ENCODE data around the gene CRYAB.
"Not testable (repeated sequence)": the region's sequence is repeated elsewhere in the genome, so short reads cannot be mapped to it uniquely, and the experiment has no call there.

The CRYAB gene

GRCh38 chr11:111886844-111887243 lies 24.7 kb downstream of the CRYAB start:
- no peak for DNase-seq

DNA sequence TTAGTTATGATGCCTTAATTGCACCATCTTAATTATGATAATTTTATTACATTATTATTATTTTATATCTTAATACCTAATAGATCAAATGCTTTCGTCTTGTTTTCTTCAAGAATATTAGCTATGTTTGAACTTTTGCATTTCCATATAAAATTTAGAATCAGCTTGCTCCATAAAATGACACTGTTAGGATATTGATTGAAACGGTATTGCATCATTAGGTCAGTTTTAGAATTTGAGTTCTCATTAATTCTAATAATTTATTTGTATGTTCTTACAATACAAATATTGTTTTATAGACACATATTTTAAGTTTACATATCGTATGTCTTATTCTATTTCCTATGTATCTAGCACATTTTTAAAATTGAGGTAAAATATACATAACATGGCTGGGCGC lies 25.5 kb downstream of the CRYAB start:
- no peak for DNase-seq

DNA sequence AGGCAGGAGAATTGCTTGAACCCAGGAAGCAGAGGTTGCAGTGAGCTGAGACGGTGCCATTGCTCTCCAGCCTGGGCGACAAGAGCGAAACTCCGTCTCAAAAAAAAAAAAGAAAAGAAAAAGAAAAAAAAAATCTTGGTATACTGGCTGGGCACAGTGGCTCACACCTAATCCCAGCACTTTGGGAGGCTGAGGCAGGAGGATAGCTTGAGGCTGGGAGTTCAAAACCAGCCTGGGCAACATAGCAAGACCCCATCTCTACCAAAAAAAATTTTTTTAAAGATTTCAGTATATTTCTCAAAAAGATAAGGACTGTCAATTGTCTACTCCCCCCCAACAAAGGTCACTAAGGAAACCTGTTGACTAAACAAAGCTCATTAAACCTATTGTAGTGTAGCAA lies 26.5 kb downstream of the CRYAB start:
- DNase-seq, result not testable (repeated sequence)

DNA sequence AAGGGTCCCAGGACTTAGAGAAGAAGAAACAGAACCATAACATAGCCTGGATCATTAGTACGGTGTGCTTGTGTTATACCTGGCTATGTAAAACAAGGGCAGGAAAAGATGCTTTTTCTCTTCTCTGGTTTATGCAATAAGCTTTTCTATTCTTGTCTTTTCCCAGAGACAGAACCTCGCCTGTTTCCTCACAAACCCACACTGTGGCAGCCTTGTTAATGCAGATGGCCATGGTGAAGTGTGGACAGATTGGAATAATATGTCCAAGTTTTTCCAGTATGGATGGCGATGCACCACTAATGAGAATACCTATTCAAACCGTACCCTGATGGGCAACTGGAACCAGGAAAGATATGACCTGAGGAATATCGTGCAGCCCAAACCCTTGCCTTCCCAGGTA lies 29.4 kb downstream of the CRYAB start:
- no peak for DNase-seq

DNA sequence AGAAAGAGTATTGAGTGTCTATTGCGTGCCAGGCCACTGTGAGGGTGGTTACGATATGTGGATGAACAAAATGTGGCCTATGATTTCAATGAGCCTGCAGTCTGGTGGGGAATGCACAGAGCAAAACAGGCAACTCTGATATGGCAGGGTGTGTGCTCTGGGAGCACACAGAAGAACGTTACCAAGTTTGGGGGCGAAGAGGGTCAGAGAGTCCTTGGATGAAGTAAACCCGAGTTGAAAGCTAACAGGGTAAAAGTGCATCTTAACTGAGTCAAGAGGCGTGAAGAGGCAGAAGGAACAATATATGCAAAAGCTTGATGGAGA lies 32.0 kb downstream of the CRYAB start:
- no peak for DNase-seq

DNA sequence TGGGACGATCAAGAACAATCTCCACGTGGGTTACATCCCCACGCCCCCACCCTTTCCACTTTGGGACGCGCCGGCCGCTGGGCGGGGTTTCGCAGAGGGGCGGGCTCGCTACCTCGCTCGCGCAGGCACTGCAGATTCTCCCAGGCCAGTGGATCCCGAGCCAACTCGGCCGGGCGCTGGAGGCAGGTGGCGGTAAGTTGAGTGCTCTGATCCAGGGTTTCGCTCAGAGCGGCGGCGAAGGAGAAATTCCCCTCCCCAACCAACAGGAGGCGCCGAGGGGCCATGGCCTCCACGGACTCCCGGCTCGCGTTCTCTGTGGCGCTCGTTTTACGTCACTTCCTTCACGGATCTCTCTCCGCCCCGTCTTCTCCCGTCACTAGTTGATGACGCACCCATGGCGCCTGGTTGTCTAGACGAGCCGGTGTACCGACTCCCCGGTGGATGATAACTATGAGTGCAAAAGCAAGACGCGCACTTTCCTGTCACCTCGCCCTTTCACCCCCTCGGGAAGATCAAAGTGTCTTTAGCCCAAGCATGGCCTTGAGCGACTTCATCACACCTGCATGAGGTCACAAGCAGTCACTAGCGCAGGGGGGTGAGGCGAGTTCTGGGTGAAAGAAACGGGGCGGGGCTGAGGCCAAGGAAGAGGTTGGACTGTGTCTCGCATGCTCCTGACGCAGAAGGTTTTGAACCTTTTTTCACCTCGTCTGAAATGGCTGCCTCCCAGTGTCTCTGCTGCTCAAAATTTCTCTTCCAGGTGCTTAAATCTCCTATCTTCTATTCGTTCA lies 32.5 kb downstream of the CRYAB start, which contains the start of the genes CFAP68 and FDXACB1:
Gene CFAP68 (plus strand): TSS at position 693 of the 788 bp plus-strand sequence. CDS start 20 bp downstream, at position 713.
Gene FDXACB1 (minus strand): TSS at position 317 of the 788 bp plus-strand sequence. CDS start 33 bp downstream, at position 284.
- peak; percentile 99 for DNase-seq

- no peak for DNase-seq
Observed at GRCh38 chr11:111878385-111878848, 33.2 kb downstream of the CRYAB start.

DNA sequence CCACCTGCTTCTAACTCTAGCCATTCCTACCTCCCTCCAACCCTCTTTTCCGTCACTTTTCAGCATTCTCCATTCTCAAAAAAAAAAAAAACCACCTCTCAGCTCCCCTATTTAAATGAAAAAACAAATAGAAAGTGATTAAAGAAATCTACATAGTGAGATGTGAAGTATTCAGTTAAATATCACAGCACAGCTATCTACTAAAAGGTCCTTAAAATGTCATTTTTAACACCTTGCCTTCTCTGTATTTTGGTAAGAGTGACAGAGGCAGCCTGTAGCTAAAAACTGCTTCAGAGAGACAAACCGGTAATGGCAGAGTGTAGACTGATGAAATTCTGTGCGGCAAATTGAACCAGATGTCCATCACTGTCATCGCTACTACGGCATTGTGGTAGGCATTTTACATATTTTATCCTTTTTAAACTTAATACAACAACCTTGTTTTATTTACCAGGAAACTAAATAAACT lies 39.8 kb downstream of the CRYAB start:
- no peak for DNase-seq

DNA sequence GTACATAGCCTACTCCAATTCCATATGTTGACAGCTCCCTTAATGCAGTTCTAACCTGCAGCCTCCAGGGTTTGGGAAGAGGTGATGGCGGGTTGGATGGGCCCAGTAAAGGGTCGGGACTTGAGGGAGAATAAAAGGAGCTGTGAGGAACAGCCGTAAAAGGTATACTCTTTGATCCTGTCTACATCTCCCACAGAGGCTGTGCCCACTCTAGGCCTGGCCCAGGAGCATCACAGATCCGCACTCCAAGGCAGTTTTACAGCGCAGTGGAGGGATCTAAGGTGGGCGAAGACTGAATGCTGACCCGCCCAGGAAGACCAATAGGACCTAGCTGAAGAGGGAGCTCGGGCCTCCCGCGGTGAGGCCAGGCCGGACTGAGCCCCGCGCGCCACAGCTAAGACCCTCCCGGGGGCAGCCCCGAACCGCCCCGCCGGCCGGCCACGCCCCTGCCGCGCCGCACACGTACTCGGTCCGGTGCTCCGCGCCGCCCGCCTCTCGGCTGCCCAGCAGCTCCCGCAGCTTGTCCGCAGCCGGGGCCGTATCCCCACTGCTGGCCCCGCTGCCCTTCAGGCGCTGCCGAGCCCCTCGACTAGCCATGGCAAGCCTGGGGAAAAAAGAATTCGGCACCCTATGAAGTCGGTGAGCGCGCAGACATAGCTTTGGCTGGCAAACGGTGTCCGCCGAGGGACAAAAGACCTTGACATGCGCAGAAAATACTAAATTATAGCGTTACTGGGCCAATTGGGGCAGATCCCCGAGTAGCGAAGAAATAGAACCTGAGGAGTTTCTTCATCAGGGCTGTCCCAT lies 40.5 kb downstream of the CRYAB start, which contains the start of gene ALG9:
Gene ALG9 (minus strand): TSS at position 696 of the 807 bp plus-strand sequence. CDS start 99 bp downstream, at position 597.
- DNase-seq, result peak; percentile 79

DNA sequence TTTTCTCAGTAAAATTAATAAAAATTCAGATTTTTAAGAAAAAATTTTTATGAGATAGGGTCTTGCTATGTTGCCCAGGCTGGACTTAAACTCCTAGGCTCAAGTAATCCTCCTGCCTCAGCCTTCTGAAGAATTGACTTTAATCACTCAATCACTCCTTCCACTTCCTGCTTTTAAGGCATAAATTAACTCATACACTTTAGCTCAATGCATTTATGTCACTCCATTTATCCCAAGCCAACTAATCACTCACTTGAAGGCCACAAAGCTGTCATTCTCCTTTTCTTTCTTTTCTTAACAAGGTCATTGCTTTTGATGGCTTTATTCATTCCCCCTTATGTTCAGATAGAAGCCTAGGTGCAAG lies 41.1 kb downstream of the CRYAB start:
- no peak for DNase-seq

- no peak for DNase-seq
Observed at GRCh38 chr11:111870113-111870512, 41.5 kb downstream of the CRYAB start.

DNA sequence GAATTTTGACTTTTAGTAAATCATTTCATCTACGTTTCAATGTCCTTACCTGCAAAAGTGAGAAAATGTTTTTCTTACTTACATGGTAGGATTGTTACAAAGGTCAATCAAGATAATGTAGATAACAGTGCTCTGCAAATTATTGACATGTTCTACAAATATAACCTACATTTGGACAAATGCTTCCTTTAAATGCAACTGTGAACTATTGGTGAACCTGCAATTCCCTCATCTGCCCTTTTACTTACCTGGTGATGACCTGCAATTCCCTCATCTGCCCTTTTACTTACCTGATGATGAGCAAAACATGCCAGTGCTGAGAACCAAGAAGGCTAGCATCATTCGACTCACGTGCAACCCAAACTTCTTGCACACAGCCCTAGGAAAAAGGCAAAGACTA lies 51.3 kb downstream of the CRYAB start:
- DNase-seq, result no peak

All from NCI-H774 (cell line).